Left ventricle myocardium inferior (tissue), 1 donor: ENCODE measurements around the gene BARHL1. TPM values are rescaled to one million over a fixed set of nuclear protein-coding genes. Genes with fewer than 3 reads are reported as not detected.

Experiments used
- DNase-seq: peaks from one replicate; pipeline ENCODE4 v3.0.0-alpha.2; 2020
- H3K27ac ChIP-seq: fragments of 200-600 bp; replicated peaks from 2 replicates; pipeline ENCODE4 v1.8.0; 2021
- H3K27me3 ChIP-seq: fragments of 200-600 bp; 2 replicates; pipeline ENCODE4 v1.8.0; 2021; ENCODE audit warnings: low read depth
- H3K36me3 ChIP-seq: fragments of 200-600 bp; 2 replicates; pipeline ENCODE4 v1.8.0; 2021
- H3K4me1 ChIP-seq: fragments of 200-600 bp; 2 replicates; pipeline ENCODE4 v1.8.0; 2021
- H3K4me3 ChIP-seq: fragments of 200-600 bp; 2 replicates; pipeline ENCODE4 v1.8.0; 2021; ENCODE audit warnings: mild to moderate bottlenecking, moderate library complexity
- H3K9me3 ChIP-seq: fragments of 200-600 bp; replicated peaks from 2 replicates; pipeline ENCODE4 v1.8.0; 2021
- CTCF ChIP-seq: fragments of 200-600 bp; IDR thresholded peaks from 2 replicates; pipeline ENCODE4 v1.8.0; 2021; ENCODE audit warnings: antibody characterized with exemption, mild to moderate bottlenecking, borderline replicate concordance
- intact Hi-C: fragments of 100-400 bp; cut with micrococcal nuclease; formaldehyde crosslinking; loops from one replicate; pipeline ENCODE4 v1.11.0; 2022
- total RNA-seq: library from RNA; stranded (reverse); fragmentation: NEBNext Ultra II Directional; extraction: Animal tissue kit (Norgen Biotek cat#: 25700); gene quantifications from one replicate; pipeline ENCODE4 v1.2.1, GENCODE V29; 2021
- donor health status: DM: no; HTN: yes; CAD: no; lungs with severe emphysema.

BARHL1 gene
- total RNA-seq, 1 donor from 2014 or later, result not detected

- Histone ChIP-seq H3K36me3 (no peaks in the 10 kb centered on the region), H3K4me3 (no peak overlapping the region), H3K27me3 (no peaks in the 10 kb centered on the region), H3K9me3 (peaks cover 15% of the 10 kb centered on the region), H3K4me1 (no peaks in the 10 kb centered on the region), H3K27ac (no peak overlapping the region)
- intact Hi-C loops, result no loop called here
- DNase-seq, result no peak
- TF ChIP-seq CTCF, result no peak
Measured at GRCh38 chr9:132539096-132539495, 43.3 kb upstream of the BARHL1 start.

GRCh38 chr9:132541051-132541450 lies 41.4 kb upstream of the BARHL1 start:
- H3K4me1 ChIP-seq, result peaks cover 2% of the 10 kb centered on the region
- no peaks in the 10 kb centered on the region for H3K9me3 ChIP-seq
- H3K27ac ChIP-seq, result no peak overlapping the region
- DNase-seq, result no peak
- no peak overlapping the region for H3K4me3 ChIP-seq
- no peaks in the 10 kb centered on the region for H3K36me3 ChIP-seq
- H3K27me3 ChIP-seq, result peaks cover 2% of the 10 kb centered on the region
- intact Hi-C loops, result no loop called here
- no peak for TF ChIP-seq CTCF

- H3K4me3 ChIP-seq, result no peak overlapping the region
- H3K9me3 ChIP-seq, result no peaks in the 10 kb centered on the region
- H3K36me3 ChIP-seq, result no peaks in the 10 kb centered on the region
- H3K27me3 ChIP-seq, result peaks cover 11% of the 10 kb centered on the region
- peaks cover 8% of the 10 kb centered on the region for H3K4me1 ChIP-seq
- intact Hi-C loops, result no loop called here
- no peak for TF ChIP-seq CTCF
- H3K27ac ChIP-seq, result no peak overlapping the region
- no peak for DNase-seq
Measured at GRCh38 chr9:132541870-132542830, 40.3 kb upstream of the BARHL1 start.

GRCh38 chr9:132543251-132543650 lies 39.2 kb upstream of the BARHL1 start:
- no peak for TF ChIP-seq CTCF
- Histone ChIP-seq H3K27ac (no peak overlapping the region), H3K4me1 (peaks cover 8% of the 10 kb centered on the region), H3K9me3 (no peaks in the 10 kb centered on the region), H3K4me3 (no peak overlapping the region), H3K36me3 (no peaks in the 10 kb centered on the region), H3K27me3 (peaks cover 11% of the 10 kb centered on the region)
- intact Hi-C loops, result no loop called here
- no peak for DNase-seq

DNA sequence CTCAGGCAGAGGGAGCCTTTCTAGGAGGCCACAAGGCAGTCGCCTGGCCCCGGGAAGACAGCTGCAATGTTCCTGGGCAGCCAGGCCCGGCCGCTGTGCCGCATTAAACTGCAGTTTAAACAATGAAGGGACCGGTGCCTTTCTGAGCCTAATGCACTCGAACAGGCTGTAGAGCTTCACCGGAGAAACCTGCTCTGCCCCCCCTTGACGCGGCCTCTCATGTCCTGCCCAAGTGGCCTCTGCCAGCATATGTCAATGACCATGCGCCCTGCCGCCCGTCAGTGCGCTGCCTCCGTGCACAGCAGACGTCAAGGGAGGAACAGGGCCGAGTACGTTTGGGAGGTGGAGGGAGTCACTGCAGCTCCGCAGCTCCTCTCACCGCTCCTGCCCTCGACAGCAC lies 38.4 kb upstream of the BARHL1 start:
- Histone ChIP-seq H3K27ac (no peak overlapping the region), H3K4me1 (peaks cover 8% of the 10 kb centered on the region), H3K36me3 (no peaks in the 10 kb centered on the region), H3K4me3 (no peak overlapping the region), H3K27me3 (peaks cover 11% of the 10 kb centered on the region), H3K9me3 (no peaks in the 10 kb centered on the region)
- intact Hi-C loops, result no loop called here
- no peak for DNase-seq
- TF ChIP-seq CTCF, result no peak
